ENCODE results near the gene ZNF324B.
"Not testable (repeated sequence)": the region's sequence is repeated elsewhere in the genome, so short reads cannot be mapped to it uniquely, and the experiment has no call there.

The ZNF324B gene

GRCh38 chr19:58417071-58417470, 34.4 kb upstream of the ZNF324B start:
- Histone ChIP-seq H3K27ac (ENCODE audit: insufficient read depth, low read depth, low read length, poor library complexity, severe bottlenecking) (no peak overlapping the region), H3K9me3 (ENCODE audit: control insufficient read depth, low read length) (no peaks in the 10 kb centered on the region), H3K4me1 (ENCODE audit: control insufficient read depth, insufficient read depth, low read length) (no peaks in the 10 kb centered on the region), H3K27me3 (ENCODE audit: control insufficient read depth, insufficient read depth, low read length, poor library complexity, severe bottlenecking) (no peaks in the 10 kb centered on the region), H3K4me3 (ENCODE audit: insufficient read depth, low read depth, low read length) (no peak overlapping the region), H3K36me3 (ENCODE audit: control insufficient read depth, insufficient read depth, low read length) (peaks cover 14% of the 10 kb centered on the region)
- WGBS, 2 experiments: 95 to 96% methylated on average over 7 of the region's 7 CpGs

- Histone ChIP-seq H3K27me3 (ENCODE audit: control insufficient read depth, insufficient read depth, low read length, poor library complexity, severe bottlenecking) (no peaks in the 10 kb centered on the region), H3K27ac (ENCODE audit: insufficient read depth, low read depth, low read length, poor library complexity, severe bottlenecking) (no peak overlapping the region), H3K9me3 (ENCODE audit: control insufficient read depth, low read length) (peaks cover 6% of the 10 kb centered on the region), H3K4me1 (ENCODE audit: control insufficient read depth, insufficient read depth, low read length) (no peaks in the 10 kb centered on the region), H3K36me3 (ENCODE audit: control insufficient read depth, insufficient read depth, low read length) (peaks cover 9% of the 10 kb centered on the region), H3K4me3 (ENCODE audit: insufficient read depth, low read depth, low read length) (no peak overlapping the region)
- WGBS, 2 experiments: 70 to 75% methylated on average over 1 of the region's 1 CpG
Measured at GRCh38 chr19:58428617-58429016, 22.8 kb upstream of the ZNF324B start.

DNA sequence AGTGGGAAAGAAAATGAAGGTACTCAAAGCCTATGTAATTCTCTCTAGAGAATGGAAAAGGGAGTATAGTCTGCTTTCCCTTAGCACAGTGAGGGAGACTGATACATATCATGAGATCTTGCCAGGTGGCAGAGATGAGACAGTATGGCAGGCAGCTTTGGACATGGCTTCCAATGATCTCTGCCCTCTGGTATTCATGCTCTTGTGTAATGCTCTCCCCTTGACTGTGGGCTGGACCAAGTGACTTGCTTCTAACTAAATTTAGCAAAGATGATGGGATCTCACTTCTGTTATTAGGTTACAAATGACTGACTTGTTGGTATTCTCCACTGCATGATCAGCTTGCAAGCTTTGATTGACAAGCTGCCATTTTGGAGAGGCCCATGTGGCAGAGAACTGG, 21.7 kb upstream of the ZNF324B start:
- H3K9me3 ChIP-seq (ENCODE audit: control insufficient read depth, low read length): peaks cover 9% of the 10 kb centered on the region
- H3K27ac ChIP-seq (ENCODE audit: insufficient read depth, low read depth, low read length, poor library complexity, severe bottlenecking): no peak overlapping the region
- H3K36me3 ChIP-seq (ENCODE audit: control insufficient read depth, insufficient read depth, low read length): peaks cover 20% of the 10 kb centered on the region
- H3K27me3 ChIP-seq (ENCODE audit: control insufficient read depth, insufficient read depth, low read length, poor library complexity, severe bottlenecking): no peaks in the 10 kb centered on the region
- no peak overlapping the region for H3K4me3 ChIP-seq (ENCODE audit: insufficient read depth, low read depth, low read length)
- no peaks in the 10 kb centered on the region for H3K4me1 ChIP-seq (ENCODE audit: control insufficient read depth, insufficient read depth, low read length)

GRCh38 chr19:58434217-58434616, 17.2 kb upstream of the ZNF324B start:
- no peaks in the 10 kb centered on the region for H3K4me1 ChIP-seq (ENCODE audit: control insufficient read depth, insufficient read depth, low read length)
- H3K27ac ChIP-seq (ENCODE audit: insufficient read depth, low read depth, low read length, poor library complexity, severe bottlenecking): no peak overlapping the region
- H3K27me3 ChIP-seq (ENCODE audit: control insufficient read depth, insufficient read depth, low read length, poor library complexity, severe bottlenecking): no peaks in the 10 kb centered on the region
- WGBS, 2 experiments: 94 to 96% methylated on average over 2 of the region's 2 CpGs
- H3K4me3 ChIP-seq (ENCODE audit: insufficient read depth, low read depth, low read length): no peak overlapping the region
- peaks cover 9% of the 10 kb centered on the region for H3K9me3 ChIP-seq (ENCODE audit: control insufficient read depth, low read length)
- H3K36me3 ChIP-seq (ENCODE audit: control insufficient read depth, insufficient read depth, low read length): peaks cover 45% of the 10 kb centered on the region

- peak within 1 kb of the TSS; percentile 69 for H3K4me3 ChIP-seq (ENCODE audit: insufficient read depth, low read depth, low read length)
Measured at GRCh38 chr19:58439576-58440554, 11.6 kb upstream of the ZNF324B start, which contains the start of gene ZNF132. Gene ZNF132 (minus strand): TSS chr19:58440153. CDS start chr19:58439821, 332 bp downstream.

DNA sequence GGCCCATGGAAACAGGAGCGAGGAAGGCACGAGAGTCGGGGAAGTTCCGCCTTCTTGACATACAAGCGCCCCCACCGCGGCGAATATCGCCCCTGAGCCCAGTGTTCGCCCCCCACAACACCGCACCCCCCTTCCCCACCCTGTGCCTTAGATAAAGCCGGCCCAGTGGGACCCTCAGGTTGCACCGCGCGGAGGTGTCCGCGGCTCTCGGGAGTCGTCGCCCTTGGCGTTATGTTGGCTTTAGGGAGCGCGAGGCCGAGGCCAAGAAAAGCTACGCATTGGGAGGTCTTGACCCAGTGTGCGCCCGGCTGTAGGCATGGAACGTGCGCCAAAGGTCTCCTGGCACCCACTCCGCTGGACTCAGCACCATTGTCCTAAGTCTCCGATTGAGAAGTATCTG, 10.9 kb upstream of the ZNF324B start:
- Histone ChIP-seq H3K9me3 (ENCODE audit: control insufficient read depth, low read length) (peaks cover 3% of the 10 kb centered on the region), H3K27me3 (ENCODE audit: control insufficient read depth, insufficient read depth, low read length, poor library complexity, severe bottlenecking) (peaks cover 23% of the 10 kb centered on the region), H3K4me1 (ENCODE audit: control insufficient read depth, insufficient read depth, low read length) (no peaks in the 10 kb centered on the region), H3K4me3 (ENCODE audit: insufficient read depth, low read depth, low read length) (peak overlapping the region; percentile 69), H3K27ac (ENCODE audit: insufficient read depth, low read depth, low read length, poor library complexity, severe bottlenecking) (no peak overlapping the region), H3K36me3 (ENCODE audit: control insufficient read depth, insufficient read depth, low read length) (peaks cover 16% of the 10 kb centered on the region)
- 61% methylated on average over 31 of the region's 31 CpGs for WGBS, 2 experiments

More at GRCh38 chr19:58439576-58440554, 11.6 kb upstream of the ZNF324B start, which contains the start of gene ZNF132:
- H3K27ac ChIP-seq (ENCODE audit: insufficient read depth, low read depth, low read length, poor library complexity, severe bottlenecking): no peak within 1 kb of the TSS
- 24 to 27% methylated on average over 59 of the region's 59 CpGs for WGBS, 2 experiments
- H3K9me3 ChIP-seq (ENCODE audit: control insufficient read depth, low read length): peaks cover 3% of the 10 kb centered on the region
- no peaks in the 10 kb centered on the region for H3K4me1 ChIP-seq (ENCODE audit: control insufficient read depth, insufficient read depth, low read length)
- peaks cover 23% of the 10 kb centered on the region for H3K36me3 ChIP-seq (ENCODE audit: control insufficient read depth, insufficient read depth, low read length)
- peaks cover 19% of the 10 kb centered on the region for H3K27me3 ChIP-seq (ENCODE audit: control insufficient read depth, insufficient read depth, low read length, poor library complexity, severe bottlenecking)

- H3K36me3 ChIP-seq (ENCODE audit: control insufficient read depth, insufficient read depth, low read length); H3K27ac ChIP-seq (ENCODE audit: insufficient read depth, low read depth, low read length, poor library complexity, severe bottlenecking); H3K4me3 ChIP-seq (ENCODE audit: insufficient read depth, low read depth, low read length); H3K4me1 ChIP-seq (ENCODE audit: control insufficient read depth, insufficient read depth, low read length); H3K9me3 ChIP-seq (ENCODE audit: control insufficient read depth, low read length): not testable (repeated sequence)
- 79 to 80% methylated on average over 7 of the region's 7 CpGs for WGBS, 2 experiments
- H3K27me3 ChIP-seq (ENCODE audit: control insufficient read depth, insufficient read depth, low read length, poor library complexity, severe bottlenecking): peaks cover 29% of the 10 kb centered on the region
Measured at GRCh38 chr19:58442986-58443385, 8.4 kb upstream of the ZNF324B start.

DNA sequence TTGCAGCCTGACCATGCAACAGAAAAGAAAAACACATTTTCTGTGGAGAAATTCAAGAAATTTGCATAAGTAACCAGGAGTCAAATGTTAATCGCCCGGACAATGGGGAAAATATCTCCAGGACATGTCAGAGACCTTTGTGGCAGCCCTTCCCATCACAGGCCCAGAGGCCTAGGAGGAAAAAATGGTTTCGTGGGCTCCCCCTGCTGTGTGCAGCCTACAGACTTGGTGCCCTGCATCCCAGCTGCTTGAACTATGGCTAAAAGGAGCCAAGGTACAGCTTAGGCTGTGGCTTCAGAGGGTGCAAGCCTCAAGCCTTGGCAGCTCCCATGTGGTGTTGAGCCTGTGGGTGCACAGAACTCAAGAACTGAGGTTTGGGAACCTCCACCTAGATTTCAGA, 2.6 kb upstream of the ZNF324B start:
- H3K4me3 ChIP-seq (ENCODE audit: insufficient read depth, low read depth, low read length); H3K36me3 ChIP-seq (ENCODE audit: control insufficient read depth, insufficient read depth, low read length); H3K27ac ChIP-seq (ENCODE audit: insufficient read depth, low read depth, low read length, poor library complexity, severe bottlenecking); H3K9me3 ChIP-seq (ENCODE audit: control insufficient read depth, low read length); H3K4me1 ChIP-seq (ENCODE audit: control insufficient read depth, insufficient read depth, low read length): not testable (repeated sequence)
- peaks cover 56% of the 10 kb centered on the region for H3K27me3 ChIP-seq (ENCODE audit: control insufficient read depth, insufficient read depth, low read length, poor library complexity, severe bottlenecking)
- WGBS, 2 experiments: 75 to 76% methylated on average over 3 of the region's 3 CpGs

DNA sequence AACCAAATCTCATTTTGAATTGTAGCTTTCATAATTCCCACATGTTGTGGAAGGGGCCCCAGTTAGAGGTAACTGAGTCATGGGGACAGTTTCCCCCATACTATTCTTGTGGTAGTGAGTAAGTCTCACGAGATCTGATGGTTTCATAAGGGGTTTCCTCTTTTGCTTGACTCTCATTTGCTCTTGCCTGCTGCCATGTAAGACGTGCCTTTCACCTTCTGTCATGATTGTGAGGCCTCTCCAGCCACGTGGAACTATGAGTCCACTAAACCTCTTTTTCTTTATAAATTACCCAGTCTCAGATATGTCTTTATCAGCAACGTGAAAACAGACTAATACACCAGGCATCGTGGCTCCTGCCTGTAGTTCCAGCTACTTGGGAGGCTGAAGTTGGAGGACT, 1.4 kb upstream of the ZNF324B start:
- not testable (repeated sequence) for H3K4me3 ChIP-seq (ENCODE audit: insufficient read depth, low read depth, low read length); H3K27ac ChIP-seq (ENCODE audit: insufficient read depth, low read depth, low read length, poor library complexity, severe bottlenecking); H3K9me3 ChIP-seq (ENCODE audit: control insufficient read depth, low read length); H3K4me1 ChIP-seq (ENCODE audit: control insufficient read depth, insufficient read depth, low read length); H3K36me3 ChIP-seq (ENCODE audit: control insufficient read depth, insufficient read depth, low read length)
- WGBS, 2 experiments: 44 to 60% methylated on average over 5 of the region's 5 CpGs
- H3K27me3 ChIP-seq (ENCODE audit: control insufficient read depth, insufficient read depth, low read length, poor library complexity, severe bottlenecking): peaks cover 46% of the 10 kb centered on the region

GRCh38 chr19:58450856-58451357, 515 bp upstream of the ZNF324B start:
- Histone ChIP-seq H3K4me3 (ENCODE audit: insufficient read depth, low read depth, low read length) (peak overlapping the region; percentile 45), H3K4me1 (ENCODE audit: control insufficient read depth, insufficient read depth, low read length) (no peaks in the 10 kb centered on the region), H3K27me3 (ENCODE audit: control insufficient read depth, insufficient read depth, low read length, poor library complexity, severe bottlenecking) (peaks cover 43% of the 10 kb centered on the region), H3K9me3 (ENCODE audit: control insufficient read depth, low read length) (peaks cover 2% of the 10 kb centered on the region), H3K36me3 (ENCODE audit: control insufficient read depth, insufficient read depth, low read length) (no peaks in the 10 kb centered on the region), H3K27ac (ENCODE audit: insufficient read depth, low read depth, low read length, poor library complexity, severe bottlenecking) (no peak overlapping the region)
- 22 to 26% methylated on average over 11 of the region's 11 CpGs for WGBS, 2 experiments
